Activated CD4-positive, alpha-beta T cell treated with anti-CD3 and anti-CD28 coated beads for 1 hour (primary cell): ENCODE measurements around the gene ZNF439.
"Not testable (repeated sequence)": the region's sequence is repeated elsewhere in the genome, so short reads cannot be mapped to it uniquely, and the experiment has no call there.

Source experiments
- DNase-seq: peaks from one replicate; pipeline ENCODE4 v3.0.0-alpha.2; 2020

Gene ZNF439

GRCh38 chr19:11872624-11873023 is 24.1 kb downstream of the ZNF439 start:
- DNase-seq: no peak

DNA sequence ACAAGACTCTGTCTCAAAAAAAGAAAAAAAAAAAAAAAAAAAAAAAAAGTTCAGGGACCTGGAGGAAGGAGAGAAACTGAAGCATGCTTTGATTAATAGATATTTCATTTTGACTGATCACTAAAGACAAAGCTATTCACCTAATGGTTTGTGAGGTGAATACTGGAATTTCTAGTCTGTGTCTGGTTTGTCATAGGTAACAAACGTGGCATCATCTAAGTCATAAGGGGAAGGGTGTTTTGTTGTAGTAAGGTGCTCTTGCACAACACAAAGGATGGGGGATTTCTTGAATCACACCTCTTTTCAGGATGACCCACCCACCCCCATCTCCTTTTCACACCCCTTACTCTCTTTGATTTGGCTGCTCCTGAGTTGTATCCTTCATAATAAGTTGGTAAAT is 25.2 kb downstream of the ZNF439 start:
- no peak for DNase-seq

- peak; percentile 17 for DNase-seq
These were observed 31.3 kb downstream of the ZNF439 start for GRCh38 chr19:11879687-11880266.

DNA sequence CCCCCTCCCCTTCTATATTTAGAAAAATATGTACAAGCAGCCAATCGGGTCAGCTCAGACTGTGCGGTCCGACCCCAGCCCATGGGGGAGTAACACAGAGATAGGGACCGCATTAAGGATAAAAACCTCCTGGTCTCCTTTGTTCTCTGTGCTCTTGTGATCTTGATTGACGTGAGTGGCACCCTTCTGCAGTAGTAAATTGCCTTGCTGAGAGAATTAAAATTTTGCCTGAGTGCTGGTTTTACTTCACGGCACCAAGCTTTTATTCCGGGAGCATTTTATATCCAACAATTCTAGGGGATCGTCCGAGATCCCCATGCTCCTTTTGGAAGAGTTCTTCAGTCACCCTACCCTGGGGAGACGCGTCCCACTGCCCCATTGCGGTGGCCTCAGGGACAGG is 32.1 kb downstream of the ZNF439 start:
- no peak for DNase-seq

DNA sequence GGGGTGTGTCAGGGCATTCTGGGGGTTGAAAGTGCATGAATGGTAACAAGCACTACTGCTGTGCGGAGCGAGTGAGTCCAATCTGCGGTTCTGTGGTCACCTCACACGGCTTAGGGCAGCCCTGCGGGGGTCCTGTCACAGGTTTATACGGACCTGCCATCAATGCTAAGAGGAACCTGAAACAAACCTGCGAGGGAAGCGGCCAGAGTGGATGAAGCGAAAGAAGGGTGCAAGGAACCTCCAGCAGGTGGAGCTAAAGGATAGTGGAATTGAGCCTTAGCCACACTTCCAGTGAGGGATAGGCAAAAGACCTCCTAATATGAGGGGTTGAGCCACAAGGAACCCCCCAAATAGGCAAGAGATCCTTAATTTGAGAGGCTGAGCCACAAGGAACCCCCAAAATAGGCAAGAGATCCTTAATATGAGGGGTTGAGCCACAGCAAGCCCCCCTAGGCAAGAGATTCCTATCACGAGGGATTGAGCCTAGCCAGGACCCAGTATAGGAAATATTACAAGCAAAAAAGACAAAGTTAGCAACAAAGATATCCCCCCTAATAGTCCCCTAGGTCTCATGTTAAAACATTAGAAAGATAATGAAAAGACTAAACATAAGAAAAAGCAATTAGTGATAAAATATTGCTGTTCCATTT is 32.8 kb downstream of the ZNF439 start:
- peak; percentile 40 for DNase-seq

DNA sequence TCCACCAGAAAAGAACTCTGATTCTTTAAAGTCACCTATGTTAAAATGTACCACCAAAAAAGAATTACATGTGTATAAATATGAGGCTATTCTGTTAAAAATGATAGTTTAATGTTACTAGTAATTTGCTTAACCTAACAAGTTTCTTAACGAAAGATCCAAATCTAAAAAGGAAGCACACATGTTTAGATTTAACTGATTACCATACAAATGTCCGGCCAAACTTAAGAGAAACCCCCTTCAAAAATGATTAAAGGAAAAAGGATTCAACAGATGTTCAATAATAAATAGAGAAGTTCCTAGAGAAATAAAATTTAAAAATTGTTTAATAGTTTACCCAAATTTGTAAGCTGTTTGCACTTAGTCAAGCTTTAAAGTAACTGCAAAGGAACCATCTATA is 34.1 kb downstream of the ZNF439 start:
- no peak for DNase-seq

GRCh38 chr19:11887234-11887610 is 38.7 kb downstream of the ZNF439 start:
- no peak for DNase-seq

GRCh38 chr19:11887611-11888531 is 39.3 kb downstream of the ZNF439 start, which contains the start of gene ZNF69:
Gene ZNF69 (plus strand): TSS chr19:11887782. CDS start chr19:11887924, 142 bp downstream.
- peak; percentile 40 for DNase-seq

DNA sequence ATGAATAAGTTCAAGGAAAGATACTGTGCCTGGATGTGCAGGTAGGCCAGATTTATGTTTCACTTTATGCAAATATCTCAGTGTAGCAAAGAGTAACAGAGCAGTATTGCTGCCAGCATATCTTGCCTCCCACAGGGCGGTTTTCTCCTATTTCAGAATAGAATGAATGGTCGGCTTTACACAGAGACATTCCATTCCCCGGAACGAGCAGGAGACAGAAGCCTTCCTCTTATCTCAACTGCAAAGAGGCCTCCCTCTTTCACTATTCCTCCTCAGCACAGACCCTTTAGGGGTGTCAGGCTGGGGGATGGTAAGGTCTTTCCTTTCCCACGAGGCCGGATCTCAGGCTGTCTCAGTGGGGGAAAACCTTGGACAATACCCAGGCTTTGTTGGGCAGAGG is 41.4 kb downstream of the ZNF439 start:
- DNase-seq: not testable (repeated sequence)

DNA sequence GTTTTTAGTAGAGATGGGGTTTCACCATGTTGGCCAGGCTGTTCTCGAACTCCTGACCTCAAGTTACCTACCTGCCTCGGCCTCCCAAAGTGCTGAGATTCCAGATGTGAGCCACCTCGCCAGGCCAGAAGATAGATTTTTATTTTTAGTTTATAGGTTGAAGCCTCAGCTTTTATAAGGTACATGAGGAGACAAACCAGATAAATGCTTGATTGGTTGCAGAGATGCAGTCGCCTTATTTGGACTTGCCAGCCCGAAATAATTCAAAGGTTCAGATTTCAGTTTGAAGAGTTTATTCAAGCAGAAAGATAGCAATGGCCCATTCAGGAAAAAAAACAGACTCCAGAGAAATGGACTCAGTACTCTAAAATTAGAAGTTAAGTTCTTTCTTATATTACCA is 42.1 kb downstream of the ZNF439 start:
- DNase-seq: no peak

DNA sequence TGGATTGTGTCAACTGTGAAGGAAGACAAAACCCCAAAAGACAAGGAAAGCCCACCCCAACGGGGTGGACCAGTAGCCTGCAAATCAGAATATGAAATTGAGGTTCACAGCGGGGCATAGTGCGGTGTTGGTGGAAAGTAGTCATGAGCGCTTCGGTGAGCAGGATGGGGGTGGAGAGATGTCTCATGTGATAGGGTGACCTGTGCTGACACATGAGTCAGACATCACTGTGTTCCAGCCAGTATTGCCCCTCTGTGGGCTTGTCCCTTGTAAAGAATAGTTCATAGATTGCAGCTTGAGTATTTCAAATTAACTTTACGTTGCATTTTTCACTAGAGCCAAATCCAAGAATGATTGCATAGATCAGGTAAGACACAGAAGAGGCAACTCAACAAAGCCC is 46.3 kb downstream of the ZNF439 start:
- DNase-seq: no peak

DNA sequence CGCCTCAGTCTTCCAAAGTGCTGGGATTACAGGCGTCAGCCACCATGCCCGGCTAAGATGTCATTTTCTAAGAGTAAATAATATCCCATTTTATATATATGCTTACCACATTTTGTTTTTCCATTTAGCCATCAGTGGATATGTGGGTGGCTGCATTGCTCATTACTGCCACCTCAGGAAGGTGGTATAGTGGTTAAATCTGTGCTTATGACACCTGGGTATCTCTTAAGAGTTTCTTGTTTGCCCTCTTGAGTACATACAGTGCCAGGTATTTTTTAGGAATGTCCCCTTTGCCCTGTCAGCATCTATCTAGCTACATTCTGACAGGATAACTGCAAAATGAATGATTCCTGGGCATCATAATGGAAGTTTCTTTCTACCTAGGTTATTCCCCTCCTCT is 53.7 kb downstream of the ZNF439 start:
- DNase-seq: no peak

- DNase-seq: no peak
These were observed 57.4 kb downstream of the ZNF439 start for GRCh38 chr19:11905928-11906327.

DNA sequence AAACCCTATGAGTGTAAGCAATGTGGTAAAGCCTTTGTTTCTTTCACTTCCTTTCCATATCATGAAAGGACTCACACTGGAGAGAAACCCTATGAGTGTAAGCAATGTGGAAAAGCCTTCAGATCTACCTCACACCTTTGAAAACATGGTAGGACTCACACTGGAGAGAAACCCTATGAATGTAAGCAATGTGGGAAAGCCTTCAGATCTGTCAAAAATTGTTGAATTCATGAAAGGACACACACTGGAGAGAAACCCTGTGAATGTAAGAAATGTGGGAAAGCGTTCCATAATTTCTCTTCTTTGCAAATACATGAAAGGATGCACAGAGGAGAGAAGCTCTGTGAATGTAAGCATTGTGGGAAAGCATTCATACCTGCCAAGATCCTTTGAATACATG is 63.4 kb downstream of the ZNF439 start:
- DNase-seq: not testable (repeated sequence)

- not testable (repeated sequence) for DNase-seq
These were observed 66.0 kb downstream of the ZNF439 start for GRCh38 chr19:11914417-11915051.
